K562 (cell line): ENCODE data around the gene PRTN3. TPM values are rescaled to one million over a fixed set of nuclear protein-coding genes. Genes with fewer than 3 reads are reported as not detected.

Experiments used
- KDM5B ChIP-seq: fragments of 200-600 bp; sonication (generic); IDR thresholded peaks from 2 replicates; pipeline ENCODE4 v1.6.1; 2012; ENCODE audit warnings: low read depth, mild to moderate bottlenecking, moderate library complexity, low read length, control low read depth, inconsistent platforms; ENCODE audit not compliant: insufficient replicate concordance
- LARP7 ChIP-seq: fragments of 450-650 bp; IDR thresholded peaks from 2 replicates; pipeline ENCODE4 v1.6.1; 2016
- NR4A1 ChIP-seq, 2 experiments: fragments of 250-450 bp in 1 of 2; fragments of 450-650 bp in 1 of 2; sonication (Bioruptor Pico) in 1 of 2; IDR thresholded peaks; 2 replicates each; pipeline versions ENCODE4 v1.4.0 to v1.6.1; 2016 to 2020; ENCODE audit warnings: mild to moderate bottlenecking in 2 of 2, missing compliant biosample characterization in 1 of 2, missing genetic modification characterization in 1 of 2, moderate library complexity in 1 of 2
- PCBP1 ChIP-seq: fragments of 200-400 bp; formaldehyde crosslinking; IDR thresholded peaks from 2 replicates; pipeline ENCODE4 v1.6.1; 2018; ENCODE audit warnings: mild to moderate bottlenecking, low read depth, low read length; ENCODE audit not compliant: poor library complexity, severe bottlenecking
- PHB2 ChIP-seq: fragments of 450-650 bp; IDR thresholded peaks from 2 replicates; pipeline ENCODE4 v1.6.1; 2017; ENCODE audit warnings: low read depth
- RFX5 ChIP-seq: IDR thresholded peaks from 2 replicates; pipeline ENCODE4 v1.6.1; 2011; ENCODE audit warnings: low read depth, mild to moderate bottlenecking, improper control_type of control experiment, low read length
- SIRT6 ChIP-seq: IDR thresholded peaks from one replicate; pipeline ENCODE4 v1.6.1; 2012; ENCODE audit warnings: low read depth, mild to moderate bottlenecking, control low read depth, inconsistent platforms, low read length, moderate library complexity
- SLC30A9 ChIP-seq: fragments of 250-450 bp; sonication (Bioruptor Pico); IDR thresholded peaks from 2 replicates; pipeline ENCODE4 v1.8.0; 2022; ENCODE audit warnings: mild to moderate bottlenecking, moderate library complexity
- SPI1 ChIP-seq: IDR thresholded peaks from 2 replicates; pipeline ENCODE4 v1.6.1; 2011; ENCODE audit warnings: low read depth, low read length, control low read depth, borderline replicate concordance
- TAF1 ChIP-seq: IDR thresholded peaks from 2 replicates; pipeline ENCODE4 v1.6.1; 2011; ENCODE audit warnings: mild to moderate bottlenecking, low read length, moderate library complexity; ENCODE audit not compliant: insufficient read depth, control insufficient read depth, severe bottlenecking; ENCODE audit errors: extremely low read depth
- ZBTB7A ChIP-seq: IDR thresholded peaks from 2 replicates; pipeline ENCODE4 v1.6.1; 2011; ENCODE audit warnings: low read depth, mild to moderate bottlenecking, low read length, moderate library complexity, borderline replicate concordance; ENCODE audit not compliant: control insufficient read depth
- ZNF561 ChIP-seq: fragments of 450-650 bp; formaldehyde crosslinking; conservative IDR thresholded peaks from 2 replicates; pipeline ENCODE4 v1.4.0; 2020; ENCODE audit warnings: mild to moderate bottlenecking, moderate library complexity
- polyA plus RNA-seq, 8 experiments: library from polyadenylated mRNA; depleted of rRNA in 4 of 8; stranded (reverse) in 5 of 8; unstranded in 3 of 8; fragments of >200 nt; fragmentation: Nextera tagmentation in 2 of 8; fragmentation: Illumina TruSeq in 1 of 8; extraction: Ambion mirVana in 2 of 8; extraction: Trizol in 1 of 8; gene quantifications; 2 replicates each; pipeline versions ENCODE4 v1.2.1 to v1.2.3, GENCODE V29; 2011 to 2014; ENCODE audit warnings: inconsistent platforms in 1 of 8, missing spikeins in 1 of 8
- total RNA-seq, 7 experiments: library from RNA; depleted of rRNA in 6 of 7; stranded (reverse); fragments of >200 nt in 6 of 7; fragmentation: Illumina TruSeq in 2 of 7; extraction: Trizol in 2 of 7; gene quantifications; 2 replicates each; pipeline versions ENCODE4 v1.2.1 to v1.2.3, GENCODE V29; 2011 to 2021; ENCODE audit warnings: low replicate concordance in 1 of 7
- TF ChIP-seq, protein P1 (sequence below): fragments of 200-800 bp; sonication (Bioruptor generic); IDR thresholded peaks from 2 replicates; pipeline ENCODE4 v1.6.1; 2017; ENCODE audit warnings: missing genetic modification characterization, missing compliant biosample characterization
- TF ChIP-seq, protein P2 (sequence below): sonication (generic); formaldehyde crosslinking; IDR thresholded peaks from 2 replicates; pipeline ENCODE4 v1.8.0; 2022; ENCODE audit warnings: mild to moderate bottlenecking, missing genetic modification reagents, borderline replicate concordance
- TF ChIP-seq, protein P3 (sequence below): fragments of 250-450 bp; sonication (Bioruptor Pico); IDR thresholded peaks from 2 replicates; pipeline ENCODE4 v1.5.0; 2022; ENCODE audit warnings: mild to moderate bottlenecking
- TF ChIP-seq, protein P4 (sequence below): sonication (generic); formaldehyde crosslinking; IDR thresholded peaks from 2 replicates; pipeline ENCODE4 v1.8.1; 2023; ENCODE audit warnings: mild to moderate bottlenecking, missing genetic modification reagents

Gene PRTN3
- total and polyA plus RNA-seq, 9 of the 15 experiments (the other 6 are each of a cell fraction or from before 2014, with no cell fraction given) = 0.14 to 0.86 (median 0.43) TPM; not detected in 3

DNA sequence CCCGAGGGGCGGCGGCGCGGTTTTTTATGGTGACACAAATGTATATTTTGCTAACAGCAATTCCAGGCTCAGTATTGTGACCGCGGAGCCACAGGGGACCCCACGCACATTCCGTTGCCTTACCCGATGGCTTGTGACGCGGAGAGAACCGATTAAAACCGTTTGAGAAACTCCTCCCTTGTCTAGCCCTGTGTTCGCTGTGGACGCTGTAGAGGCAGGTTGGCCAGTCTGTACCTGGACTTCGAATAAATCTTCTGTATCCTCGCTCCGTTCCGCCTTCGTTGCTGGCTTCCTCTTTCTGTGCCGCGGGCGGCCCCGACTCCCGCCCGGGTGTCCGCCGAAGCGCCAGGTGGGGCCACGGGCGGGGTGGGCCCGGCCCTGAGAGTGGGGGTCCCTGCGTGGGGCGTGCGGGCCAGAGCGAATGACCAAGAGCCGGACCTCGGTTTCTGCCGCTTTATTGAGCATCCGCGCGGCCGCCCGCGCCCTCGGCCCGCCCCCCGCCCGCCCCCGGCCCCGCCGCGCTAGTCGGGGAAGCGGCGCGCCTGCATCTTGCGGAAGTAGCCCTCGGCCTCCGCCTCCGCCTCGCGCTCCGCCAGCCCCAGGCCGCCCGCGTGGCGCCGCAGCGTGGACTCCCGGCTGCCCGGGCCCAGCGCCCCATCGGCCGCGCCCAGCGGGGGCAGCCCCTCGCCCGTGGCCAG, 28.6 kb upstream of the PRTN3 start (continued):
- TF ChIP-seq, protein P1, sequence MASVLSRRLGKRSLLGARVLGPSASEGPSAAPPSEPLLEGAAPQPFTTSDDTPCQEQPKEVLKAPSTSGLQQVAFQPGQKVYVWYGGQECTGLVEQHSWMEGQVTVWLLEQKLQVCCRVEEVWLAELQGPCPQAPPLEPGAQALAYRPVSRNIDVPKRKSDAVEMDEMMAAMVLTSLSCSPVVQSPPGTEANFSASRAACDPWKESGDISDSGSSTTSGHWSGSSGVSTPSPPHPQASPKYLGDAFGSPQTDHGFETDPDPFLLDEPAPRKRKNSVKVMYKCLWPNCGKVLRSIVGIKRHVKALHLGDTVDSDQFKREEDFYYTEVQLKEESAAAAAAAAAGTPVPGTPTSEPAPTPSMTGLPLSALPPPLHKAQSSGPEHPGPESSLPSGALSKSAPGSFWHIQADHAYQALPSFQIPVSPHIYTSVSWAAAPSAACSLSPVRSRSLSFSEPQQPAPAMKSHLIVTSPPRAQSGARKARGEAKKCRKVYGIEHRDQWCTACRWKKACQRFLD (CRISPR knock-in tag) = peak; percentile 58; the same call in 1 of the 2 replicates
- TF ChIP-seq PHB2 (no peak), SPI1 (peak; percentile 63), RFX5 (no peak), TAF1 (no peak), KDM5B (peak; percentile 36), NR4A1 (CRISPR knock-in tag; IDR thresholded peaks at IDR 0.05) (no peak), NR4A1 (tag; IDR thresholded peaks at IDR 0.05) (no peak), SLC30A9 (no peak), LARP7 (no peak), ZBTB7A (peak; percentile 33; the same call in 1 of the 2 replicates), SIRT6 (no peak), ZNF561 (CRISPR knock-in tag) (no peak), PCBP1 (peak; percentile 9)
- TF ChIP-seq, protein P2, sequence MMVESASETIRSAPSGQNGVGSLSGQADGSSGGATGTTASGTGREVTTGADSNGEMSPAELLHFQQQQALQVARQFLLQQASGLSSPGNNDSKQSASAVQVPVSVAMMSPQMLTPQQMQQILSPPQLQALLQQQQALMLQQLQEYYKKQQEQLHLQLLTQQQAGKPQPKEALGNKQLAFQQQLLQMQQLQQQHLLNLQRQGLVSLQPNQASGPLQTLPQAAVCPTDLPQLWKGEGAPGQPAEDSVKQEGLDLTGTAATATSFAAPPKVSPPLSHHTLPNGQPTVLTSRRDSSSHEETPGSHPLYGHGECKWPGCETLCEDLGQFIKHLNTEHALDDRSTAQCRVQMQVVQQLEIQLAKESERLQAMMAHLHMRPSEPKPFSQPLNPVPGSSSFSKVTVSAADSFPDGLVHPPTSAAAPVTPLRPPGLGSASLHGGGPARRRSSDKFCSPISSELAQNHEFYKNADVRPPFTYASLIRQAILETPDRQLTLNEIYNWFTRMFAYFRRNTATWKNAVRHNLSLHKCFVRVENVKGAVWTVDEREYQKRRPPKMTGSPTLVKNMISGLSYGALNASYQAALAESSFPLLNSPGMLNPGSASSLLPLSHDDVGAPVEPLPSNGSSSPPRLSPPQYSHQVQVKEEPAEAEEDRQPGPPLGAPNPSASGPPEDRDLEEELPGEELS = no peak
- TF ChIP-seq, protein P3, sequence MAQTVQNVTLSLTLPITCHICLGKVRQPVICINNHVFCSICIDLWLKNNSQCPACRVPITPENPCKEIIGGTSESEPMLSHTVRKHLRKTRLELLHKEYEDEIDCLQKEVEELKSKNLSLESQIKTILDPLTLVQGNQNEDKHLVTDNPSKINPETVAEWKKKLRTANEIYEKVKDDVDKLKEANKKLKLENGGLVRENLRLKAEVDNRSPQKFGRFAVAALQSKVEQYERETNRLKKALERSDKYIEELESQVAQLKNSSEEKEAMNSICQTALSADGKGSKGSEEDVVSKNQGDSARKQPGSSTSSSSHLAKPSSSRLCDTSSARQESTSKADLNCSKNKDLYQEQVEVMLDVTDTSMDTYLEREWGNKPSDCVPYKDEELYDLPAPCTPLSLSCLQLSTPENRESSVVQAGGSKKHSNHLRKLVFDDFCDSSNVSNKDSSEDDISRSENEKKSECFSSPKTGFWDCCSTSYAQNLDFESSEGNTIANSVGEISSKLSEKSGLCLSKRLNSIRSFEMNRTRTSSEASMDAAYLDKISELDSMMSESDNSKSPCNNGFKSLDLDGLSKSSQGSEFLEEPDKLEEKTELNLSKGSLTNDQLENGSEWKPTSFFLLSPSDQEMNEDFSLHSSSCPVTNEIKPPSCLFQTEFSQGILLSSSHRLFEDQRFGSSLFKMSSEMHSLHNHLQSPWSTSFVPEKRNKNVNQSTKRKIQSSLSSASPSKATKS (CRISPR knock-in tag) = no peak
- TF ChIP-seq, protein P4, sequence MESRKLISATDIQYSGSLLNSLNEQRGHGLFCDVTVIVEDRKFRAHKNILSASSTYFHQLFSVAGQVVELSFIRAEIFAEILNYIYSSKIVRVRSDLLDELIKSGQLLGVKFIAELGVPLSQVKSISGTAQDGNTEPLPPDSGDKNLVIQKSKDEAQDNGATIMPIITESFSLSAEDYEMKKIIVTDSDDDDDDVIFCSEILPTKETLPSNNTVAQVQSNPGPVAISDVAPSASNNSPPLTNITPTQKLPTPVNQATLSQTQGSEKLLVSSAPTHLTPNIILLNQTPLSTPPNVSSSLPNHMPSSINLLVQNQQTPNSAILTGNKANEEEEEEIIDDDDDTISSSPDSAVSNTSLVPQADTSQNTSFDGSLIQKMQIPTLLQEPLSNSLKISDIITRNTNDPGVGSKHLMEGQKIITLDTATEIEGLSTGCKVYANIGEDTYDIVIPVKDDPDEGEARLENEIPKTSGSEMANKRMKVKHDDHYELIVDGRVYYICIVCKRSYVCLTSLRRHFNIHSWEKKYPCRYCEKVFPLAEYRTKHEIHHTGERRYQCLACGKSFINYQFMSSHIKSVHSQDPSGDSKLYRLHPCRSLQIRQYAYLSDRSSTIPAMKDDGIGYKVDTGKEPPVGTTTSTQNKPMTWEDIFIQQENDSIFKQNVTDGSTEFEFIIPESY (CRISPR knock-in tag) = peak; percentile 97
